GM21529 (cell line): ENCODE data around the gene TRIO.

Experiments used
- ATAC-seq: cut with Tn5 transposase; IDR thresholded peaks from one replicate; pipeline ENCODE4 v1.9.1; 2021; ENCODE audit not compliant: unreplicated experiment

The TRIO gene

GRCh38 chr5:14219800-14220512 lies 76.8 kb downstream of the TRIO start:
- ATAC-seq: no peak

DNA sequence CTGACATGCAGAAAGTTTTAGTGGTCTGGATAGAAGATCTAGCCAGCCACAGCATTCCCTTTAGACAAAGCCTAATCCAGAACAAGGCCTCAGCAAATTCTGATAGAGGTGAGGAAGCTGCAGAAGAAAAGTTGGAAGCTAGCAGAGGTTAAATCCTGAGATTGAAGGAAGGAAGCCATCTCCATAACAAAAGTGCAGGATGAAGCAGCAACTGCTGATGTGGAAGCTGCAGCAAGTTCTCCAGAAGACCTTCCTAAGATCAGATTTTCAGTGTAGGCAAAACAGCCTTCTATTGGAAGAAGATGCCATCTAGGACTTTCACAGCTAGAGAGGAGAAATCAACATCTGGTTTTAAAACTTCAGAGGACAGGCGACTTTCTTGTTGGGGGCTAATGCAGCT lies 77.5 kb downstream of the TRIO start:
- no peak for ATAC-seq

DNA sequence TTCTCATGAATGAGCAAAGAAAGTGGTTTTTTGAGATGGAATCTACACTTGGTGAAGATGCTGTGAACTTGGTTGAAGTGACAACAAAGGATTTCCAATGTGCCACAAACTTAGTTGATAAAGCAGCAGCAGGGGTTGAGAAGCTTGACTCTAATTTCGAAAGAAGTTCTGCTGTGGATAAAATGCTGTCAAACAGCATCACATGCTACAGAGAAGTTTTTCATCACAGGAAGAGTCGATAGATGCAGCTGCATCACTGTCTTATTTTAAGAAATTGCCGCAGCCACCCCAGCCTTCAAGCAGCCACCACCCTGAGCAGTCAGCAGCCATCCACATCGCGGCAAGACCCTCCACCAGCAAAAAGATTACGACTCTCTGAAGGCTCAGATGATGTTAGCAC lies 78.6 kb downstream of the TRIO start:
- no peak for ATAC-seq

GRCh38 chr5:14222206-14222605 lies 79.1 kb downstream of the TRIO start:
- no peak for ATAC-seq

- no peak for ATAC-seq
Observed at GRCh38 chr5:14223372-14223771, 80.2 kb downstream of the TRIO start.

GRCh38 chr5:14225173-14225834 lies 82.2 kb downstream of the TRIO start:
- ATAC-seq: peak; percentile 43

GRCh38 chr5:14226149-14226548 lies 83.0 kb downstream of the TRIO start:
- ATAC-seq: no peak

- ATAC-seq: no peak
Observed at GRCh38 chr5:14226554-14226953, 83.4 kb downstream of the TRIO start.

DNA sequence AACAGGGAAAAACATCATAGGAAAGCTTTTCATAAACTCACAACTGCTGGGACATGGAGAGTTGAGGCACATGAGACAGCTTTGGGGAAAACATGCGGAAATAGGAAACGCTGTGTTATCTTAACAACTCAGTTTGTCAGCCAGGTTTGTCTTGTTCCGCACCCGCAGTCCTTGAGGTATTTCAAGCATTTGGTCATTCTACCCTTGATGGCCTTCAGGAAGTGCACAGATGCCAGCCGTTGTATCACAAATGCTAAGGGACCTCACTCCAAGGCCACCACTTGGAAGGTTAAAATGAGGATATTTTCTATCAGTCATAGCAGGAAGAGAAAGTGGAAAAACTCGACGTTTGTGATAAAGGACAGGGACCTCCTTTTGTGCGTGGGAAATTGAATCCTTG lies 83.8 kb downstream of the TRIO start:
- no peak for ATAC-seq

GRCh38 chr5:14227513-14227912 lies 84.4 kb downstream of the TRIO start:
- no peak for ATAC-seq

DNA sequence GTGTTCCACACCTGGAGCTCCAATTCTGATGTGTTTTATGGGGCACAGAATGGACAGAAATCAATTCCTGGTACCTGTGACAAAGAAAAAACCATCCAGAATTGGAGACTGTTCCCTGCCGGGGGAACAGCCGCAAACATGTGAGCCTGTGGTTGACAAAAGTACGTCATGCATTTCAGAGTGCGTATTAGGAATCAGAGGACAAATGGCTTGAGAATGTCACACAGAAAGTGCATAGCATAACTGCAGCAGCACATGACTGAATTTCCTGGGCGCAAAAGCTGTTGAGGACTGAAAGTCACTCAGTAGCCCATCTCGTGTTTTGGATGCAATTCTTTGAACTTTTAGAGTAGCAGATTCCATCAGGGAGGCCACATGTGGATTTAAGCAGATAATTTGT lies 85.1 kb downstream of the TRIO start:
- ATAC-seq: no peak

DNA sequence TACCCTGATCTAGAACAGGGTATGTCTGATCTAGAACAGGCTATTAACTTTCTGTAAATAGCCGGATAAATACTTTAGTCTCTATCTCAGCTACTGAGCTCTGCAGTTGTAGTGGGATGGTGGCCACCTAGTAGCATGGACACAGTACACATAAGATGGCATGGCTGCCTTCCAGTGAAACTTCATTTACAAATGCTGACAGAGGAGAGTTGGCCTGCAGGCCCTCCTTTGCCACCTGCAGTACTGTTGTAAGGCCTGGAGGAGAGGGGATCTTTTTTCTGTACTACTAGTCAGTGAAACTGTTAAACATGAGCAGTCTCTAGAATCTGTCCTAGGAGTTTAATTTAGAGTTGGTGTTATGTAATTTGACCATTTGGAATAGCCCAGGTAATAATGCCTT lies 86.0 kb downstream of the TRIO start:
- ATAC-seq: peak; percentile 42

GRCh38 chr5:14229734-14230133 lies 86.6 kb downstream of the TRIO start:
- ATAC-seq: no peak

DNA sequence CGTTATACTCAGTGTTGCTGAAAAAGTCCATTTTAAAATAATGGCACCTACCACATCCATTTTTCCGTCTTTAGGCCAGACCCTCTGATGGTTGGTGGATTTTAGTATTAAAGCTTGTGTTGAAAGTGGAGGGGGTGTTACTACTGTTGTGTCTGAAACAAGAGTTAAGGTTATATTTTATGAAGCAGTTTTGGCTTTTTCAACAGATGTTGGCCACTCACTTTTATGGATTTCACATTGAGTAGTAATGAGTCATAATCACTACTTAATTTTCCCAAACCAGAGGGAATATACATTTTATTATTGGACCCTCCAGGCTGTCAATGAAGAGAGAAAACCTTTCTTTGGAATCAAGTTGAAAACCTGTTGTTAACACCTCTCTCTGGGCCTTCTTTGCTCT lies 88.0 kb downstream of the TRIO start:
- ATAC-seq: no peak

DNA sequence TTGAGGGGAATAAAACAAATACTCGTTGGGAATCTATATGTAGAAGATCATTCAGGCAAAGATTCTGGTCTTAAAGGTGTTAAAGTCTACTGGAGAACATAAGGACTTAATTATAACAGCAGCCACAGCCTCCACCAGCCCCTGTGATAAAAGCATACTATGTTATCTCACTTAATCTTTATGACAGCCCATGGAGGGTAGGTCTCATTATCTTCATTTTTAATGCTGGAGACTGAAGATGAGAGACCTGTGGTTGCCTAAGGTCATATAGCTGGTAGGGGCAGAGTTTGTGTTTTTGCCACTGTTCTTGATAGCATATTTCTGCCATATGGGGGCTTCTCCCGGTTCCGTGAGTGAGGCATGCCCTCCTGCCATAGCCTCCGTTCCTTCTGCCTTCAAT lies 88.7 kb downstream of the TRIO start:
- no peak for ATAC-seq

DNA sequence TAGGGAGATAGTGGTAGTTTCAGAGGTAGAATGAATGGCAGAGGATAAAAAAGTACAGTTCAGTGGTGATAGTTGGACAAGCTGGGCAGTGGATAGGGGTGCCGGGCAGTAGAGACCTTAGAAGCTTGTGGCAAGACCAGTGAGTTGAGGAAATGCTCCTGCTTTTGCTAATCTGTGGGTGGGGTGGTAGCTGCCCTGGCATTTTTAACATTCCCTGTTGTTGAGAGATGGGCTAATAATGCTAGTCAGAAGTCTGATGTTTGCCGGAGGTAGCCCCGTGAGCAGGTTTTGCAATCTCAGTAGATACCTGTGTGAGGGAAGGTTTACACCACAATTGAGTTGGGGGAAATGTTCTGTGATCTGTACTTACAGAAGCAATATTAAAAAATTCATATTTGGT lies 91.1 kb downstream of the TRIO start:
- ATAC-seq: no peak

- no peak for ATAC-seq
Observed at GRCh38 chr5:14235872-14236271, 92.7 kb downstream of the TRIO start.

- ATAC-seq: no peak
Observed at GRCh38 chr5:14236757-14237156, 93.6 kb downstream of the TRIO start.

- no peak for ATAC-seq
Observed at GRCh38 chr5:14237317-14238086, 94.4 kb downstream of the TRIO start.

GRCh38 chr5:14238272-14238671 lies 95.1 kb downstream of the TRIO start:
- ATAC-seq: no peak

GRCh38 chr5:14239404-14239803 lies 96.3 kb downstream of the TRIO start:
- ATAC-seq: no peak

DNA sequence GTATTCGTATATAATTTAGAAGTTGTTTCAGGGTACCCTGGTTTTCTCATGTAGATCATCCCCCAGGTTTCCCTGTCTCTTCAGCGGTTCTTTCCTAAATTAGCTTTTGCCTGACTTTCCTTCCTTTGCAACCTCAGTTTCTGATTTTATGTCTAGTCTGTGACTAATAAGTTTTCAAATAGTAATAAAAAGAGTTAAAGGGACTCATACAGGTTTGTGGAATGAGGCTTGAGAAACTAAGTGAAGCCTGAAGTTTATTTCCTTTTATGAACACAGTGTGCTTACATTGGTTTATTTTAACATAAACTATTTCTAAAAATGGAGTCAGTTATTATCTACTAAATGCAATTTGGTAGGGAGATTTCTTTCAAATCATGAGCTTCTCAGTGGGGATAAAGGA lies 96.8 kb downstream of the TRIO start:
- no peak for ATAC-seq
